ENCODE results near the gene C19orf33. TPM values are rescaled to one million over a fixed set of nuclear protein-coding genes. Genes with fewer than 3 reads are reported as not detected.
"Not testable (repeated sequence)": the region's sequence is repeated elsewhere in the genome, so short reads cannot be mapped to it uniquely, and the experiment has no call there.

C19orf33 gene
- 1 to 10 TPM in 2 of 4 donors, not detected in 2; 3.4 to 3.7 TPM for total RNA-seq
- 1 to 10 TPM; 3.7 to 7.1 (median 6.5) TPM for polyA plus RNA-seq
- long read RNA-seq, donor 1: 0 reads
- long read RNA-seq, donor 2, partial matches to known transcripts: 0 of 1 reads
- long read RNA-seq, donor 2, other reads (novel, unspliced or antisense): 0 of 1 reads

- Histone ChIP-seq H3K9me3 (no peaks in the 10 kb centered on the region), H3K4me3 (no peak within 1 kb of the TSS), H3K27ac (no peak within 1 kb of the TSS), H3K4me1 (no peaks in the 10 kb centered on the region), H3K36me3 (ENCODE audit: insufficient read depth in 1 of 2, low read depth in 1 of 2) (peaks cover 0 to 33% of the 10 kb centered on the region in 2 donors), H3K27me3 (ENCODE audit: insufficient read depth in 3 of 3, low read length in 2 of 3) (no peaks in the 10 kb centered on the region)
- DNase-seq: no peak
- intact Hi-C loops (cut with DNase I): no loop called here
- peak in 3 of 4 donors; percentile 26 to 48 (median 28) for ATAC-seq
- TF ChIP-seq CTCF (IDR thresholded peaks at IDR 0.05): no peak
- 63 to 72% (median 67%) methylated on average over 24 to 28 of the region's 28 CpGs for WGBS, 3 donors
Measured at GRCh38 chr19:38303517-38304351, at the start of gene C19orf33. TSS of gene C19orf33 (plus strand) at chr19:38304251. CDS start at chr19:38304262, 11 bp downstream.

GRCh38 chr19:38255383-38256014 is 48.6 kb upstream of the C19orf33 start:
- intact Hi-C loops (cut with DNase I): no loop called here
- no peaks in the 10 kb centered on the region for H3K36me3 ChIP-seq (ENCODE audit: insufficient read depth in 1 of 2, low read depth in 1 of 2)
- TF ChIP-seq CTCF (IDR thresholded peaks at IDR 0.05): no peak
- ATAC-seq (no peak), DNase-seq (peak in 1 of 2 donors; percentile 53)
- H3K4me1 ChIP-seq: no peaks in the 10 kb centered on the region
- WGBS, 3 donors: 47 to 54% (median 51%) methylated on average over 17 of the region's 17 CpGs
- no peaks in the 10 kb centered on the region for H3K9me3 ChIP-seq
- peak overlapping the region; percentile 69 for H3K27ac ChIP-seq
- peak overlapping the region; percentile 61 for H3K4me3 ChIP-seq
- peaks cover 0 to 46% (median 6%) of the 10 kb centered on the region in 3 donors for H3K27me3 ChIP-seq (ENCODE audit: insufficient read depth in 3 of 3, low read length in 2 of 3)

- H3K36me3 ChIP-seq (ENCODE audit: insufficient read depth in 1 of 2, low read depth in 1 of 2); intact Hi-C loops (cut with DNase I); H3K9me3 ChIP-seq; H3K27ac ChIP-seq; H3K4me1 ChIP-seq; ATAC-seq; H3K4me3 ChIP-seq; DNase-seq: not testable (repeated sequence)
- WGBS, 3 donors: 86 to 95% (median 92%) methylated on average over 12 of the region's 12 CpGs
- H3K27me3 ChIP-seq (ENCODE audit: insufficient read depth in 3 of 3, low read length in 2 of 3): peaks cover 0 to 33% (median 7%) of the 10 kb centered on the region in 3 donors
Measured at GRCh38 chr19:38261942-38262341, 42.1 kb upstream of the C19orf33 start.

- DNase-seq: no peak
- no peak for ATAC-seq
- Histone ChIP-seq H3K36me3 (ENCODE audit: insufficient read depth in 1 of 2, low read depth in 1 of 2) (no peaks in the 10 kb centered on the region), H3K9me3 (no peaks in the 10 kb centered on the region), H3K27me3 (ENCODE audit: insufficient read depth in 3 of 3, low read length in 2 of 3) (peaks cover 0 to 25% (median 7%) of the 10 kb centered on the region in 3 donors), H3K27ac (no peak overlapping the region), H3K4me1 (peaks cover 8% of the 10 kb centered on the region), H3K4me3 (no peak overlapping the region)
- no peak for TF ChIP-seq CTCF (IDR thresholded peaks at IDR 0.05)
- WGBS, 3 donors: 95 to 97% (median 97%) methylated on average over 7 of the region's 7 CpGs
- intact Hi-C loops (cut with DNase I): no loop called here
Measured at GRCh38 chr19:38262585-38263268, 41.3 kb upstream of the C19orf33 start.

Data from psoas muscle (tissue), 8 donors.